ENCODE measurements around the gene CFAP141. TPM values are rescaled to one million over a fixed set of nuclear protein-coding genes. Genes with fewer than 3 reads are reported as not detected.
"Not testable (repeated sequence)": the region's sequence is repeated elsewhere in the genome, so short reads cannot be mapped to it uniquely, and the experiment has no call there.

Gene CFAP141
- total RNA-seq, 2 donors from 2014 or later: not detected

DNA sequence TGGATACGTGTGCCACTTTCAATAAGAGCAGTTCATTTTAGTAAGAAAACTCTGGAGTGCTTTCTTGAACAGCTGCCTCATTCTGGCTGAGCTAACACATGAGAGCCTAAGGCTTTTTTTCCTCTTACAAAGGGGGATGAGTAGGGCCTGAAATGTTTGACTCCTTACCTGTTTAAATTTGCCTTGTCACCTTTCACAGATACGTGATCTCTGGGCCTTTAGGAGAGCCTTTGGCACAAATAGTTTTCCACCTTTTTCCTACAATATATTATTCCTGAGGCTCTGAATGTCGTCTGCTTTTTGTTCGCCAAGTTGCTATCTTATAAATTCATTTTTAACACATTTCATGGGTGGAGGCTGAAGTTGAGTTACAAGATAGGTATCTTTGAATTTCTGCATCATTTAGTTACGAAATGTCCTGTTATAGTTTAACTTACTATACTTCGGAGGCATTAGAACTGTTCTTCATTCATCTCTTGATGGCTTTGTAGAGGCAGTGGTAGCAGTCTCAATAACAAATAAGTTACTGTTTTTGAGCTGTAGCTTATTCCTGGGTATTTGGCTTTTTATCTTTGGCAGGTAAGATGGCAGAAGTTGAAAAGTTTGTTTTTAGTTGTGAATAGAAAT is 31.9 kb upstream of the CFAP141 start:
- DNase-seq (no peak), ATAC-seq (no peak)
- Histone ChIP-seq H3K4me3 (no peak overlapping the region), H3K4me1 (no peaks in the 10 kb centered on the region), H3K27ac (no peak overlapping the region), H3K9me3 (no peaks in the 10 kb centered on the region), H3K36me3 (replicated peaks in 1 of 2; ENCODE audit: insufficient read depth in 1 of 2, low read depth in 2 of 2) (peaks cover 3 to 43% of the 10 kb centered on the region in 2 donors), H3K27me3 (no peaks in the 10 kb centered on the region)
- intact Hi-C loops (cut with DNase I): no loop called here
- TF ChIP-seq, protein P1, sequence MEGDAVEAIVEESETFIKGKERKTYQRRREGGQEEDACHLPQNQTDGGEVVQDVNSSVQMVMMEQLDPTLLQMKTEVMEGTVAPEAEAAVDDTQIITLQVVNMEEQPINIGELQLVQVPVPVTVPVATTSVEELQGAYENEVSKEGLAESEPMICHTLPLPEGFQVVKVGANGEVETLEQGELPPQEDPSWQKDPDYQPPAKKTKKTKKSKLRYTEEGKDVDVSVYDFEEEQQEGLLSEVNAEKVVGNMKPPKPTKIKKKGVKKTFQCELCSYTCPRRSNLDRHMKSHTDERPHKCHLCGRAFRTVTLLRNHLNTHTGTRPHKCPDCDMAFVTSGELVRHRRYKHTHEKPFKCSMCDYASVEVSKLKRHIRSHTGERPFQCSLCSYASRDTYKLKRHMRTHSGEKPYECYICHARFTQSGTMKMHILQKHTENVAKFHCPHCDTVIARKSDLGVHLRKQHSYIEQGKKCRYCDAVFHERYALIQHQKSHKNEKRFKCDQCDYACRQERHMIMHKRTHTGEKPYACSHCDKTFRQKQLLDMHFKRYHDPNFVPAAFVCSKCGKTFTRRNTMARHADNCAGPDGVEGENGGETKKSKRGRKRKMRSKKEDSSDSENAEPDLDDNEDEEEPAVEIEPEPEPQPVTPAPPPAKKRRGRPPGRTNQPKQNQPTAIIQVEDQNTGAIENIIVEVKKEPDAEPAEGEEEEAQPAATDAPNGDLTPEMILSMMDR (IDR thresholded peaks at IDR 0.05): no peak
- TF ChIP-seq POLR2A (IDR thresholded peaks at IDR 0.05): no peak
- WGBS, 2 donors: 78 to 86% methylated on average over 6 of the region's 6 CpGs

DNA sequence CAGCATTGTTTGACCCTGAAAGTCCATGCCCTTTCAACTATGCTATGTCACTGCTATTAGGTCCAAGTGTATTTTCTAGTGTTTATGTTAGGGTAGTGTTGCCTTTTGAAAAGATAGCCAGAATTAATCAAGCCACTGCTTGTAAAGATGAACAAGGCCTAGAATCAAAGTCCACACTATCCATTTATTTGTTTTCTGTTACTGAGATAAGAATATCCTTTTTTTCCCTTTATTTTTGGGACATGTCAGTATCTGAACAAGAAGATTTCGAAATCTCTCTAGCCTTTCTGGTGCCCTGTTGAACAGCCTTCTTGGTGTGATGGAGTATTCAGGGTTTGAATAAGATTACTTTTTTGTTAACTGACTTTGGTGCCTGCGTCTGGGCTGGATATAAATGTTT is 31.3 kb upstream of the CFAP141 start:
- no peak for TF ChIP-seq POLR2A (IDR thresholded peaks at IDR 0.05)
- TF ChIP-seq, protein P1 (IDR thresholded peaks at IDR 0.05): no peak
- no peak for ATAC-seq
- 68 to 75% methylated on average over 2 of the region's 2 CpGs for WGBS, 2 donors
- no peak overlapping the region for H3K27ac ChIP-seq
- peaks cover 0 to 44% of the 10 kb centered on the region in 2 donors for H3K36me3 ChIP-seq (replicated peaks in 1 of 2; ENCODE audit: insufficient read depth in 1 of 2, low read depth in 2 of 2)
- H3K4me3 ChIP-seq: no peak overlapping the region
- H3K9me3 ChIP-seq: no peaks in the 10 kb centered on the region
- intact Hi-C loops (cut with DNase I): no loop called here
- H3K4me1 ChIP-seq: no peaks in the 10 kb centered on the region
- no peak for DNase-seq
- H3K27me3 ChIP-seq: no peaks in the 10 kb centered on the region

DNA sequence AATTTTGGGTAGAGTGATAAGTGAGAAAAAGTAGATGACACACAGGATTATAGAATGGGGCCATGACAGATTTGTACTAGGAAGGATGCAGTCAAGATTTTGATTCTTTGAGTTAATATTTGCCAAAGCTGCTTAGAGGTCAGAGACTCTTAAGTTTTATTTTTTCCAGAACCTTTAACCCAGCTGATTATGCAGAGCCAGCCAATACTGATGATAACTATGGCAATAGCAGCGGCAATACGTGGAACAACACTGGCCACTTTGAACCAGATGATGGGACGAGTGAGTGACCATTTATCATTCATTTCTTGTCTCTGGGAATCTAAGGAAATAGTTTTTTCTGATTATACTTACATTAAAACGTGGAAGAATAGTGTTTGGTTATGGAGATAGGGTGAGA is 30.7 kb upstream of the CFAP141 start:
- no peak for TF ChIP-seq POLR2A (IDR thresholded peaks at IDR 0.05)
- TF ChIP-seq, protein P1 (IDR thresholded peaks at IDR 0.05): no peak
- ATAC-seq (no peak), DNase-seq (no peak)
- no peaks in the 10 kb centered on the region for H3K9me3 ChIP-seq
- intact Hi-C loops (cut with DNase I): no loop called here
- no peaks in the 10 kb centered on the region for H3K27me3 ChIP-seq
- peaks cover 0 to 44% of the 10 kb centered on the region in 2 donors for H3K36me3 ChIP-seq (replicated peaks in 1 of 2; ENCODE audit: insufficient read depth in 1 of 2, low read depth in 2 of 2)
- no peaks in the 10 kb centered on the region for H3K4me1 ChIP-seq
- WGBS, 2 donors: 38 to 60% methylated on average over 4 of the region's 4 CpGs
- no peak overlapping the region for H3K4me3 ChIP-seq
- H3K27ac ChIP-seq: no peak overlapping the region

DNA sequence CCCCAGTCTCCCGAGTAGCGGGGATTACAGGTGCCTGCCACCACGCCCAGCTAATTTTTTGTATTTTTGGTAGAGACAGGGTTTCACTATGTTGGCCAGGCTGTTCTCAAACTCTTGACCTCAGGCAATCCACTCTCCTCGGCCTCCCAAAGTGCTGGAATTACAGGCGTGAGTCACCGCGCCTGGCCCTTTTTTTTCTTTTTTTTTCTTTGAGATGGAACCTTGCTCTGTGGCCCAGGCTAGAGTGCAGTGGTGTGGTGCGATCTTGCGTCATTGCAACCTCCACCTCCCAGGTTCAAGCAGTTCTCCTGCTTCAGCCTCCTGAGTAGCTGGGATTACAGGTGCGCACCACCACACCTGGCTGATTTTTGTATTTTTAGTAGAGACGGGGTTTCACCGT is 27.0 kb upstream of the CFAP141 start:
- intact Hi-C loops (cut with DNase I); DNase-seq; ATAC-seq; H3K4me1 ChIP-seq; H3K27ac ChIP-seq; H3K4me3 ChIP-seq; H3K9me3 ChIP-seq; H3K27me3 ChIP-seq: not testable (repeated sequence)
- WGBS, 2 donors: 92% methylated on average over 11 to 12 of the region's 12 CpGs
- peaks cover 6 to 58% of the 10 kb centered on the region in 2 donors for H3K36me3 ChIP-seq (replicated peaks in 1 of 2; ENCODE audit: insufficient read depth in 1 of 2, low read depth in 2 of 2)

DNA sequence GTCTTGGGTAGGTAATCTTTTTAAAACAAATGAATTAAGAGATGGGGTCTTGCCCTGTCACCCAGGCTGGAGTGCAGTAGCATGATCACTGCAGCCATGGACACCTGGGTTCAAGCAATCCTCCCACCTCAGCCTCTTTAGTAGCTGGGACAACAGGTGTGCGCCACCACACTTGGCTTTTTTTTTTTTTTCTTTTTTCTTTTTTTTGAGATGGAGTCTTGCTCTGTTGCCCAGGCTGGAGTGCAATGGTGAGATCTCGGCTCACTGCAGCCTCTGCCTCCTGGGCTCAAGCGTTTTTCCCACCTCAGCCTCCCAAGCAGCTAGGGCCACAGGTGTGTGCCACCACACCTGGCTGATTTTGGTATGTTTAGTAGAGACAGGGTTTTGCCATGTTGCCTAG is 25.0 kb upstream of the CFAP141 start:
- intact Hi-C loops (cut with DNase I); DNase-seq; H3K9me3 ChIP-seq; ATAC-seq; H3K27me3 ChIP-seq; H3K27ac ChIP-seq; H3K4me1 ChIP-seq; H3K4me3 ChIP-seq: not testable (repeated sequence)
- H3K36me3 ChIP-seq (replicated peaks in 1 of 2; ENCODE audit: insufficient read depth in 1 of 2, low read depth in 2 of 2): peaks cover 6 to 45% of the 10 kb centered on the region in 2 donors
- 83 to 87% methylated on average over 3 of the region's 3 CpGs for WGBS, 2 donors

DNA sequence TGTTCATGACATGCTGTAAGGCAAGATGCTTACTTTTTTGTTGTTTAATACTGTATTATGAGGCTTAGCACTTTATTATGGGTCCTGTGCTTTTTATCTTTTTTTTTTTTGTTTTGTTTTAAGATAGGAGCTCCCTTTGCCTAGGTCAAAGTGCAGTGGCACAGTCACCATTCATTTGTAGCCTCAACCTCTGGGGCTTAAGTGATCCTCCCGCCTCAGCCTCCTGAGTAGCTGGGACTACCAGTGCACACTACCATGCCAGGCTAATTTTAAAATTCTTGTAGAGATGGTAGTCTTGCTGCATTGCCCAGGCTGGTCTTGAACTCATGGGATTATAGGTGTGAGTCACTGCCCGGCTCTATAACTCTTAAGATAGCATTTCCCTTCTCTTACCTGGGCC is 19.2 kb upstream of the CFAP141 start:
- ATAC-seq: no peak

More for the DNA sequence above, 19.2 kb upstream of the CFAP141 start:
- H3K27ac ChIP-seq: no peak overlapping the region
- peaks cover under 1 to 13% of the 10 kb centered on the region in 2 donors for H3K36me3 ChIP-seq (replicated peaks in 1 of 2; ENCODE audit: insufficient read depth in 1 of 2, low read depth in 2 of 2)
- 97% methylated on average over 2 of the region's 2 CpGs for WGBS, 2 donors
- TF ChIP-seq, protein P1 (IDR thresholded peaks at IDR 0.05): no peak
- TF ChIP-seq POLR2A (IDR thresholded peaks at IDR 0.05): no peak
- no peak for DNase-seq
- no peaks in the 10 kb centered on the region for H3K27me3 ChIP-seq
- H3K4me1 ChIP-seq: peaks cover 32% of the 10 kb centered on the region
- H3K9me3 ChIP-seq: no peaks in the 10 kb centered on the region
- no peak overlapping the region for H3K4me3 ChIP-seq
- intact Hi-C loops (cut with DNase I): no loop called here
